Loucy (cell line): ENCODE measurements around the gene TRAF4.

Source experiments
- EZH2phosphoT487 ChIP-seq: fragments of 200-600 bp; IDR thresholded peaks from 2 replicates; pipeline ENCODE4 v1.6.1; 2018; ENCODE audit warnings: antibody characterized with exemption, mild to moderate bottlenecking, moderate library complexity, borderline replicate concordance
- TF ChIP-seq, protein P1 (sequence below): fragments of 200-600 bp; sonication (generic); conservative IDR thresholded peaks from 2 replicates; pipeline ENCODE4 v1.5.1; 2014; ENCODE audit warnings: mild to moderate bottlenecking, antibody characterized with exemption, low read length

DNA sequence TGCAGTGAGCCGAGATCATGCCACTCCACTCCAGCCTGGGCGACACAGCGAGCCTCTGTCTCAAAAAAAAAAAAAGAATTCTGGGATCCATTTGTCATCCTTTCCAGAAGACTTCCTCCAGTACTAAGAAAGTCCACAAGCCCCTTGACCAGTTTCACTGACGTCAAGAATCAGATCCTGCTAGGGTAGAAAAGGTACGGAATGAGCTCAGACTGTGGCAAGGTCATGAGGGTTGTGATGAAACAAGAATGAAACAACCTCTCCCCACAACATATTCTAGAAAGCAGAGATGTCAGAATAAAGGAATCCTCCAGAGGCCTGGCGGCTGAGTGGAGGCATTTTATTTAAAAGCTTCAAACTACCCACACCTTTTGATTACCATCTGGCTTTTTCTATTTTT, 29.9 kb downstream of the TRAF4 start:
- TF ChIP-seq, protein P1, sequence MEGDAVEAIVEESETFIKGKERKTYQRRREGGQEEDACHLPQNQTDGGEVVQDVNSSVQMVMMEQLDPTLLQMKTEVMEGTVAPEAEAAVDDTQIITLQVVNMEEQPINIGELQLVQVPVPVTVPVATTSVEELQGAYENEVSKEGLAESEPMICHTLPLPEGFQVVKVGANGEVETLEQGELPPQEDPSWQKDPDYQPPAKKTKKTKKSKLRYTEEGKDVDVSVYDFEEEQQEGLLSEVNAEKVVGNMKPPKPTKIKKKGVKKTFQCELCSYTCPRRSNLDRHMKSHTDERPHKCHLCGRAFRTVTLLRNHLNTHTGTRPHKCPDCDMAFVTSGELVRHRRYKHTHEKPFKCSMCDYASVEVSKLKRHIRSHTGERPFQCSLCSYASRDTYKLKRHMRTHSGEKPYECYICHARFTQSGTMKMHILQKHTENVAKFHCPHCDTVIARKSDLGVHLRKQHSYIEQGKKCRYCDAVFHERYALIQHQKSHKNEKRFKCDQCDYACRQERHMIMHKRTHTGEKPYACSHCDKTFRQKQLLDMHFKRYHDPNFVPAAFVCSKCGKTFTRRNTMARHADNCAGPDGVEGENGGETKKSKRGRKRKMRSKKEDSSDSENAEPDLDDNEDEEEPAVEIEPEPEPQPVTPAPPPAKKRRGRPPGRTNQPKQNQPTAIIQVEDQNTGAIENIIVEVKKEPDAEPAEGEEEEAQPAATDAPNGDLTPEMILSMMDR = no peak
- no peak for TF ChIP-seq EZH2phosphoT487
